Psoas muscle (tissue), 8 donors: Measurements from ENCODE around the gene LRP1. TPM values are rescaled to one million over a fixed set of nuclear protein-coding genes. Genes with fewer than 3 reads are reported as not detected.
A peak's percentile ranks its signal among the peaks of the same experiment; 100 is the strongest.

Source experiments
- ATAC-seq, 4 donors: fragments of 200-7000 bp; cut with Tn5 transposase; one replicate each; pipeline ENCODE4 v1.9.1; 2020; ENCODE audit warnings: moderate library complexity in 3 of 4, mild to moderate bottlenecking in 2 of 4
- DNase-seq, 2 donors: peaks; one replicate each; pipeline ENCODE4 v3.0.0-alpha.2; 2020
- H3K27ac ChIP-seq: fragments of 200-600 bp; one replicate; pipeline ENCODE4 v1.8.0; 2022
- H3K27me3 ChIP-seq, 3 donors: fragments of 200-600 bp in 1 of 3; one replicate each; pipeline versions ENCODE4 v1.6.1 to v1.8.0; 2013 to 2022; ENCODE audit warnings: low read length in 2 of 3, mild to moderate bottlenecking in 2 of 3, moderate library complexity in 1 of 3; ENCODE audit not compliant: insufficient read depth in 3 of 3
- H3K36me3 ChIP-seq, 2 donors: fragments of 200-600 bp in 1 of 2; one replicate each; pipeline versions ENCODE4 v1.6.1 to v1.8.0; 2013 to 2022; ENCODE audit warnings: low read depth in 1 of 2, mild to moderate bottlenecking in 1 of 2, moderate library complexity in 1 of 2; ENCODE audit not compliant: insufficient read depth in 1 of 2
- H3K4me1 ChIP-seq: fragments of 200-600 bp; one replicate; pipeline ENCODE4 v1.8.0; 2022
- H3K4me3 ChIP-seq: fragments of 200-600 bp; one replicate; pipeline ENCODE4 v1.8.0; 2022; ENCODE audit warnings: mild to moderate bottlenecking
- H3K9me3 ChIP-seq: fragments of 200-600 bp; one replicate; pipeline ENCODE4 v1.8.0; 2022
- CTCF ChIP-seq: fragments of 200-600 bp; IDR thresholded peaks from one replicate; pipeline ENCODE4 v1.8.0; 2022; ENCODE audit warnings: antibody characterized with exemption
- WGBS, 3 donors: extraction: QIAGEN DNeasy Blood & Tissue Kit; methylation state at CpG; one replicate each; pipeline versions ENCODE4 v1.1.6 to v1.1.7; 2013; 5-methylcytosine and 5-hydroxymethylcytosine counted together
- intact Hi-C, 2 donors: fragments of 100-400 bp; cut with DNase I; formaldehyde crosslinking; loops; one replicate each; pipeline versions ENCODE4 v1.11.0 to v1.14.2; 2022
- polyA plus RNA-seq, 3 donors: library from polyadenylated mRNA; stranded (reverse); fragments of 200-250 nt; gene quantifications; one replicate each; pipeline ENCODE4 v1.2.3, GENCODE V29; 2013
- total RNA-seq, 4 donors: library from RNA; stranded (reverse); fragmentation: NEBNext Ultra II Directional in 2 of 4; extraction: Animal tissue kit (Norgen Biotek cat#: 25700) in 2 of 4; gene quantifications; one replicate each; pipeline versions ENCODE4 v1.2.1 to v1.2.4, GENCODE V29; 2021 to 2023
- donor health status: healthy with polysubstance abuse.
- donor health status: DM: no; HTN: no; CAD: no; lungs with moderate emphysema.
- donor health status: Bipolar disorder and iron deficiency.
- donor health status: healthy.
- donor health status: DM: yes; HTN: yes; CAD: no.
- donor health status: DM: no; HTN: no; CAD: no.
- donor health status: DM: no; HTN: no; CAD: no.
- donor health status: DM: yes; HTN: yes; CAD: no.

LRP1 gene
- total and polyA plus RNA-seq, 7 donors: 10.7 to 50.6 (median 33.1) TPM

GRCh38 chr12:57143454-57143853 lies 15.2 kb downstream of the LRP1 start:
- intact Hi-C loops: no loop called here
- H3K9me3 ChIP-seq: no peaks in the 10 kb centered on the region
- no peak overlapping the region for H3K4me3 ChIP-seq
- H3K27me3 ChIP-seq: no peaks in the 10 kb centered on the region
- TF ChIP-seq CTCF: no peak
- H3K36me3 ChIP-seq: peaks cover 0 to 36% of the 10 kb centered on the region in 2 donors
- no peak overlapping the region for H3K27ac ChIP-seq
- no peak for DNase-seq
- WGBS, 3 donors: 79 to 80% (median 80%) methylated on average over 4 of the region's 4 CpGs
- H3K4me1 ChIP-seq: peaks cover 7% of the 10 kb centered on the region
- no peak for ATAC-seq

GRCh38 chr12:57145460-57146059 lies 17.3 kb downstream of the LRP1 start:
- 37 to 51% (median 43%) methylated on average over 10 of the region's 10 CpGs for WGBS, 3 donors
- intact Hi-C loops: no loop called here
- no peaks in the 10 kb centered on the region for H3K27me3 ChIP-seq
- no peak overlapping the region for H3K4me3 ChIP-seq
- ATAC-seq (no peak), DNase-seq (no peak)
- peaks cover 7% of the 10 kb centered on the region for H3K4me1 ChIP-seq
- no peak for TF ChIP-seq CTCF
- peak overlapping the region; percentile 16 for H3K27ac ChIP-seq
- no peaks in the 10 kb centered on the region for H3K9me3 ChIP-seq
- H3K36me3 ChIP-seq: peaks cover 0 to 36% of the 10 kb centered on the region in 2 donors

GRCh38 chr12:57146092-57146491 lies 17.8 kb downstream of the LRP1 start:
- intact Hi-C loops: no loop called here
- no peak for TF ChIP-seq CTCF
- DNase-seq: no peak
- 40 to 79% (median 50%) methylated on average over 2 of the region's 2 CpGs for WGBS, 3 donors
- no peak for ATAC-seq
- no peaks in the 10 kb centered on the region for H3K27me3 ChIP-seq
- no peak overlapping the region for H3K4me3 ChIP-seq
- no peaks in the 10 kb centered on the region for H3K9me3 ChIP-seq
- peak overlapping the region; percentile 16 for H3K27ac ChIP-seq
- H3K36me3 ChIP-seq: peaks cover 0 to 33% of the 10 kb centered on the region in 2 donors
- H3K4me1 ChIP-seq: peaks cover 7% of the 10 kb centered on the region

- peaks cover 0 to 32% of the 10 kb centered on the region in 2 donors for H3K36me3 ChIP-seq
- WGBS, 3 donors: 58 to 72% (median 68%) methylated on average over 7 to 8 of the region's 8 CpGs
- DNase-seq (peak in 1 of 2 donors; percentile 60), ATAC-seq (peak in 3 of 4 donors; percentile 19 to 28 (median 27))
- TF ChIP-seq CTCF: no peak
- peaks cover 7% of the 10 kb centered on the region for H3K4me1 ChIP-seq
- no peak within 1 kb of the TSS for H3K4me3 ChIP-seq
- intact Hi-C loops: no loop called here
- H3K9me3 ChIP-seq: no peaks in the 10 kb centered on the region
- H3K27me3 ChIP-seq: no peaks in the 10 kb centered on the region
- H3K27ac ChIP-seq: peak within 1 kb of the TSS; percentile 23
Measured at GRCh38 chr12:57146961-57147944, 19.0 kb downstream of the LRP1 start, which contains the start of gene LRP1-AS. LRP1-AS (minus strand) TSS chr12:57147619.
